ENCODE measurements around the gene SCN3A.

SCN3A gene

GRCh38 chr2:165185633-165186032 is 18.2 kb downstream of the SCN3A start:
- DNase-seq = no peak

- no peak for DNase-seq
Measured at GRCh38 chr2:165182029-165182428, 21.8 kb downstream of the SCN3A start.

- DNase-seq = no peak
Measured at GRCh38 chr2:165176780-165177179, 27.1 kb downstream of the SCN3A start.

DNA sequence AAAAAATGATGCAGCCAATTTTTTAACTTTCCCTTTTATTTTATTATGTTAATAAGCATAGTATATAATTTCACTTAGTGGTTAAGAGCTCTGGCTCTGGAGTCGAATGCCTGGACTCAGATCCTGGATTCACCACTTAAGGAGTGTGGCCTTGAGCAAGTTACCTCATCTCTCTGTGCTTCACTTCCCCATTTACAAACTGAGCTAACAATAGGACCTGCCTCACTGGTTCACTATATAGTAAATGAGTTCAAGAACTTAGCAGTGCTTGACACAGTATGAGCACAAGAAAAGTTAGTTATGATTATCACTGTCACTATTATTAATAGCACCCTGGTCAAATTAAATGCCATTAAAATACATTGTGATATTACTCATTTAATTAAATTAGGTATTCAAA is 30.6 kb downstream of the SCN3A start:
- DNase-seq = no peak

DNA sequence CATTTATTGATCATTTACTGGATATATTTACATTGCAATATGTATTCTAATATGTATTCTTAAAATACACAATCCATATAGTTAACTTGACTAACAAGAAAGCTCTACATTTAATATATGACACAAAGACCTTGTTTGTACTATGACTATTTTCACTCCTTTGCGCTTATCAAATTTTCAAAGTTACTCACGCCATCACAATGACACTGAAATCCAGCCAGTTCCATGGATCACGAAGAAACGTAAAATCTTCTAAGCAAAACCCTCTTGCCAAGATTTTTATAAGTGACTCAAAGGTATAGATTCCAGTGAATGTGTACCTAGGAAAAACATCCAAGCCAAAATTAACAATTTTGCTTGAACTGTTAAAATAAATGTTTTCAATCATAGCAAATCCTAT is 39.6 kb downstream of the SCN3A start:
- DNase-seq = peak; percentile 19

GRCh38 chr2:165163761-165164160 is 40.1 kb downstream of the SCN3A start:
- peak; percentile 38 for DNase-seq

DNA sequence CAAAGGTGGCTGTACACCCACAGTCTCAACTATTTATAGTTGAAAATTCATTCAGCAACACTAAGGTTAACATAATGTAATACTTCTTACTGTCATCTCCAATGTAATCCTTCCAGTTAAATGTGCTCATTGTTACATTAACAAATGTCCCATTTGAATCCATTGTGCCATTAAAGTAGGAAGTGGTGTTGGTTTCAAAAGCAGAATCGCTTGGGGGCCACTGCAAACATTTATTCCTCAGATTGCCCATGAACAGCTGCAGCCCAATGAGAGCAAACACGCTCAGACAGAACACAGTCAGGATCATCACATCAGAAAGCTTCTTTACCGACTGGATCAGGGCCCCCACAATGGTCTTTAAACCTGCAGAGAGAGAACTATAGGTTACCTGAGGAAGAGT is 41.4 kb downstream of the SCN3A start:
- DNase-seq = no peak

DNA sequence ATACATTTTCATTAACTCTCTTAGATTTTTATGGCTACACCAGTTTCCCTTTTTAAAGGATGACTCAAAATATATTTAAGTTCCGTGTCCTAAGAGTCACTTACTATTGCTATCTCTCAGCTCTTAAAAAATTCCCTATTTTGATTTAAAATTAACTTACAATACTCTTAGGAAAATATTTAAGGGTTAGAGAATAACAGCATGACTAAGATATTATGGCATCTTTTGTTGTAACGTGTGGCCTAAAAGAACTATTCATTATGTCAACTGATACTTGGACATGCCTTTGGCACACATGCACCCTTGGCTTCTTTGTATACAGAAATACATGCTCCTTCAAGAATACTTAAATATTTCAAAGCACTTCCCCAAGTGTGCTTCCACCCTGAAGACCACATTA is 42.3 kb downstream of the SCN3A start:
- peak; percentile 63 for DNase-seq

- no peak for DNase-seq
Measured at GRCh38 chr2:165157160-165157559, 46.7 kb downstream of the SCN3A start.

- DNase-seq = no peak
Measured at GRCh38 chr2:165155152-165155551, 48.7 kb downstream of the SCN3A start.

DNA sequence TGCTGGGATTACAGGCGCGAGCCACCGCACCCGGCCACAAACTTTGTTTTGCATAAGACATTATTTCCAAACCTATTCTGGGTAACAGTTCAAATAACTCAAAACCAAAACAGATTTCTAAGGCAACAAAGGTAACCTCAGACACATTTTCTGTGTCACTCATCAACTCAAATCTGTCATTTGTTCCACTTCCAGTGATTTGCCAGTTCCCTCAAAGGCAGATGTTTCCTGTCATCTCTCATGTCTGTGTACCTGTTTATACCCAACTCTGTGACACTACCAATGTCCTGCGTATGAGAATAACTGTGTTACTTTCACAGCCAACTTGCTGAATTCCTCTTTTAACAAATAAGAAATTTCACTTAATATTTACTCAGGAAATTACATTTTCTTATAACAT is 54.4 kb downstream of the SCN3A start:
- DNase-seq = no peak

GRCh38 chr2:165147186-165148045 is 56.4 kb downstream of the SCN3A start:
- DNase-seq = no peak

- DNase-seq = no peak
Measured at GRCh38 chr2:165144315-165144714, 59.5 kb downstream of the SCN3A start.

- no peak for DNase-seq
Measured at GRCh38 chr2:165141601-165142354, 62.1 kb downstream of the SCN3A start.

- DNase-seq = no peak
Measured at GRCh38 chr2:165126244-165126643, 77.6 kb downstream of the SCN3A start.

DNA sequence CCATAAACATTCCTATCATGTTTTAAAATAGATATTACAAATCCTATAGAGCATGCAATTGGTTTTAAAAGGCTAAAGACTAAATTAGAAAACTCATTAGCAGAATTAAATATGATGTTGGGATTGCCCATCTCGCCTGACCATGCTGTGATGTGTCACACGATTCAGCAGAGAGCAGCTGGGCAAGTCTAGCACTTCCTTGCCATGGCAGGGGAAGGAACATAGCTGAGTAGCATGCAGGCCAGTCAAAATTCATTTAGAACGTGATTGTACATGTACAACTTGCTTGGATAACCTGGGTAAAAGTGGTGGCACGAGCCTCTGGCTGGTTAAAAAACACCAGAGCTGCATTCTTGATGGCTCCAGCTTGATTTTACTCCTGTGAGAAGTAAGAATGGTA is 81.3 kb downstream of the SCN3A start:
- no peak for DNase-seq

DNA sequence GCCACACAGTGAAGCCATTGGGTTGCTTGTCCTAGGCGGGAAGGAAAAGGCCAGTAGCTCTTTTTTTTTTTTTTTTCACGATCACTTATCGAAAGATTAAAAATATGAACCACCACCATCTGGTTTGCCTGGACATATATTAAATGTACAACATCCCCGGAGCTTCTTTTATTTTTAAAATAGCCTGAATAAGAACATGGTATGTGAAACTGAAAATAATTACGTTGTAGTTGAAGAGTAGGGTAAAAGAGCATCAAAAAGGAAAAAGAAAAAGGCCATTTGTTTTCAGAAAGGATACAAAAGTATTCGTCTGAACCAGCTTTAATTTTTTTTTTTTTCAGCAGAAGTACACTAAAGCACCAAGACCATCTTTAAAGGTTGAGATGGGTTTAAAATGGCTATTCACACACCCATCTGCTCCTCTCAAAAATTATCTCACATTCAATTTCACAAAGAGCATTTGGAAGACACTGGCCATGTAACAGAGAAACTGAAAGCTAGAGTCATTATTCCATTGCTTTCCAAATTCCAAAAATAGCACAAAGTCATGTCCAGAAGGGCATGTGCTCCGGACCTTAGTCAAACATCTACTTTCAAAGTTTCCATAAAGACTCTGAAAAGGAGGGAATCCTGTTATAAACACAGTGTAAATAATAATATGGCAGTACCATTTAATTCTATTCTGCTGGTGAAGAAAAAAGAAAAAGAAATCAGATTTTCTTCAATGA is 82.9 kb downstream of the SCN3A start:
- no peak for DNase-seq

DNA sequence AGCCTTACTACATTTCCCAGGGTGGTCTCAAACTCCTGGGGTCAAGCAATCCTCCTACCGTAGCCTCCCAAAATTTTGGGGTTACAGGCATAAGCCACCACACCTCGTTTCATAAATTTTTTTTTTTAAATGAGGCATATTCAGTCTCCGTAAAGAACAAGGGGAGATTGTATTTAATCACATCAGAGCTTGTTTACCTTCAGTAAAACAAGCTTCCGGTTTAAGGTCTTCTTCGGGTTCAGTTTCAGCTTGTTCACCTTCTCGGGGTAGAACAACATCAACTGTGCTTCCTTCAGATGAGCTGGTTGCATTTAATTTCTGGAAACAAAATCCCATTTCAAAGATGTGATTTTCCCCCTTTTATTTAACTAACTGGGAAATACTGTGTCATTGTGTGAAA is 88.6 kb downstream of the SCN3A start:
- DNase-seq = no peak

DNA sequence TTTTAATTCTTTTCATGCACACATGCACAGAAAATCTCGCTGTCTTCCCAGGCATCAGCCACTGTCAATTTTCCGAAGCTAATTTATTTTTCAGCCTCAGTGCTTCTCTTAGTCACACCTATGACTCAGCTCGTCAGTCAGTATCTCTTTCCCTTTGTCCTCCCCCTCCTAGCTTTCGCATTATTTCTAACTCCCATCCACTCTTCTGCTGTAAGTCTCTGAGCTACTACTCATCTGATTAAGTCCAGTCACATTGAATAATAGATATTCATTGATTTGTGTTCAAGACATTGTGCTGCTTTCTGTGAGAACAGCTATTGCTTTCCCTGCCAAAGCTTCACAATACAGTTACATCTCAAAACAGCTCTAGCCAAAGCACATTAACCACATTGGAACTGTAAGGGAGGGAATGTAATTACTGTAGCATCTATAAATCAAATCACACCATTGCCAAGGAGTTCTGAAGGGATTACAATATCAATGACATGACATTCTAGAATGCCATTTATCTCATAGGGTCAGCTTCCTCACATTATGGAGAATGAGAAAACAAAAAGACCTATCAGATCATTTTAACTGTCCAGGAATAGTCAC is 89.4 kb downstream of the SCN3A start:
- peak; percentile 70 for DNase-seq

GRCh38 chr2:165113414-165113813 is 90.4 kb downstream of the SCN3A start:
- peak; percentile 50 for DNase-seq

GRCh38 chr2:165112789-165113188 is 91.1 kb downstream of the SCN3A start:
- no peak for DNase-seq

DNA sequence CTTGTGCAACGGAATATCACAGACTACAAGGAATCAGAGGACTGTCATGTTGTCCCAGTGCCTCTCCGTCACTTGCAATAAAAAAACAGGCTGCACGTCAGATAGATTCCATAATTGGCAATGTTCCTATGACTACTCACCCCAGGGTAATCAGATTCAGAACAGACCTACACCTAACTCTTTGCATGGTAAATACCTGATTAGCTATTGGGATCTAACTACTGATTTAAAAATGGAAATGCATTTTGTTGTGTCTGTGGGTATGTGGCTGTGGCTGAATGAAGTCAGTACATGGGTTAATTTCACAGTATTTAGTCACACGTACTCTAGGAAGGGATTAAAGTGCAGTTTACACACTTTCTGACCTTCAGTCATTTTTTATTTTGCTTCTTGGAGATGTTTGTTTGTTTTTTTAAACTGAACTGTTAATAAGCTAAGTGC is 91.7 kb downstream of the SCN3A start:
- no peak for DNase-seq

- DNase-seq = no peak
Measured at GRCh38 chr2:165110394-165110793, 93.5 kb downstream of the SCN3A start.

Data from fibroblast of skin of right quadriceps (primary cell).